Dermis microvascular lymphatic vessel endothelial cell (primary cell): ENCODE measurements around the gene DUSP10. TPM values are rescaled to one million over a fixed set of nuclear protein-coding genes. Genes with fewer than 3 reads are reported as not detected.

ENCODE experiments used
- DNase-seq, 2 donors: peaks; one replicate each; pipeline versions ENCODE4 v3.0.0 to v3.0.0-alpha.2; 2010; ENCODE audit warnings: low read depth in 2 of 2
- total RNA-seq: library from RNA; depleted of rRNA; stranded (reverse); fragments of >200 nt; gene quantifications from 2 replicates; pipeline ENCODE4 v1.2.1, GENCODE V29; 2014

Gene DUSP10
- total RNA-seq, 1 donor from 2014 or later, result 2.6 TPM

DNA sequence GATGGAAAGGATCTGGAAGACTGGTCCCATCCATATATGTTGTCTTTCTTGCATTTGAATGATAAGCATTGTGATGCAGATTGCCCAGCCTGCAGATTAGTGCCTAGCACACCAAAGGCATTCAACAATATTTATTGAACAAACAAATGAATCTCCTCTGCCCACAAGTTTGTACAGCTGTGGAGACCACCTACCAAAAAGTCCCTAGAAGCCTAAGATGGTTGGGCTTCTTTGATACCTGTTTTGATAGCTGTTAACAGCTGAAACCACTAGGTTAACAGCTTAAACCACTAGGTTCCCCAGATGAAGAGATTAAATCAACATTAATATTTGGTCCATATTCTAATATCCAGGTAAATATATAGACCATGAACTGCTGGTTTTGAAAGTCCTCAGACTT is 9.8 kb downstream of the DUSP10 start:
- DNase-seq, result no peak

DNA sequence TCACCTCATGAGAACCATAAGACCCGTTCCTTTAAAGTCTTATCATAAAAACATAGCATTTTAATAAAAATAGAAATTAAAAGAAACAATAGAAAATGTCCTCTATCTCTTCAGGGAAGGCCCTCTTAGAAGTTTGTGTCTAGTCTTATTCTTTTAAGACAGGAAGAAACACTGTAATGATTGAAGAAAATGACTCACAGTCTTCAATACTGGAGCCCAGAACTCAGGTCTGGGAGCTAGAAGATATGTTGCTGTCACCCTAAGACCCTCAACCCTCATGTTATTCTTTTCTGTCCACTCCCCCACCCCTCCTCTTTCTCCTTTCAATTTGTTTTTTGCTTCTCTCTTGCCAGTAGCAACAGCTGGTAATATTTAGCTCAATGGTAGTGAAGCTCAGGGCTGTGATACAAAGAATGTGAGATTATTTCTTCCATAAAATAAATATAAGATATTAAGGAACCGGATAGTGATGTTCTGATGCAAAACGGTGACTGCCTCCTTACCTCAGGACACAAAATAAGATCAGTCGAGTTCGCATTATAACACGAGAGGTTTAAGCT is 12.0 kb downstream of the DUSP10 start:
- no peak for DNase-seq

DNA sequence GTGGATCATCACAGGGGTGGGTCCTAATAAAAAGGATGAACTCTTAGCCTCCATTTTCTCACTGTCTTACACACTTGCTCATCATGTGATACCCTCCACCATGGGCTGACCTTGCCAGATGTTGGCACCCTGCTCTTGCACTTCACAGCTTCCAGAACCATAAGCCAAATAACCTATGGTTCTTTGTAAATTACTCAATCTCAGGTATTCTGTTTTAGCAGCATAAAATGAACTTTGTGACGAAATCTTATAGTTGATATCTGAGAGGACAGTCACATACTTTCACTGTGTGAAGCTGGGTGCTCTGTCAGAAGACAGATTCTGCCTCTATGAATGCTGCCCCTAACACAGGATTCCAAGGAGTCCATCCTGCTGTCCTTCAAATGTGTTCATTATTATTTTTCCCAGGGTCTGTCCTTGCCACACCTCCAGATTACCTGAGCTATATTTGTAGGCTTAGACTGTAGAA is 13.8 kb downstream of the DUSP10 start:
- DNase-seq, result no peak

DNA sequence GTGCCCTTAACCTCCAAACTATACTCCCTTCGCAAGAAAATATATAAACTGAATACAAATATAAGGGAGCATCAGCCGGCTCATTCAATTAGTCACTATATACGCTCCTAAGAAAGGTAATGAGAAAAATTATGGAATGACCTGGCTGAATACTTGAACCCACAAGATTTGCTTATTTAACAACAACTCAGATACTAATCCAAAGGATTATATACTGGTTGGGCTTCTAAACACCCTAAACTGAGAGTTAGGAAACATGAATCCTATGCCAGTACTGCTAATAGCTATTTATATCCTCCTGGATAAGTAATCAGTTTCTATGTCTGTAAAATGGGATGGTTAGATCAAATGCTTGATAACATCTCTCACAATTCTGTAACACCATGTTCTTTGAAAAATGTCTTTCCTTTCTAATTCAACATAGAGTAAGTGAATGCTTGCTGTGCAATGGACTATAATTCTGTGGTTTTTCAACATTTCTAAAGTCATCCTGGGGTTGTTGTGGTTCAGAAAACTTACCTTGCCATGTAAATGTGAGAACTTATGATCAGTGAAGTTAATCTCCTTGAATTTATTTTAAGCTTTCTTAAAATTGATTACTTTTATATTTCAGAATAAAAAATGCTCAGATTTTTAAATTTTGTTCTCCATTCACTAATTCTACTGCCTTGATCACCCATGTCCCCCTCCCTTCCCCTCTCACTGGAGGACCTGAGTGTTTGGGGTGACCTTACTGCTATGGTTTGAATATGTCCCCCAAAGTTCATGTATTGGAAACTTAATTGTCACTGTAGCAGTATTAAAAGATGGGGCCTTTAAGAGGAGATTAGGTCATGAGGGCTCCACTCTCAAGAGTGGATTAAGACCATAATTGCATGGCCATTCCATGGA is 14.5 kb downstream of the DUSP10 start:
- DNase-seq, result no peak

DNA sequence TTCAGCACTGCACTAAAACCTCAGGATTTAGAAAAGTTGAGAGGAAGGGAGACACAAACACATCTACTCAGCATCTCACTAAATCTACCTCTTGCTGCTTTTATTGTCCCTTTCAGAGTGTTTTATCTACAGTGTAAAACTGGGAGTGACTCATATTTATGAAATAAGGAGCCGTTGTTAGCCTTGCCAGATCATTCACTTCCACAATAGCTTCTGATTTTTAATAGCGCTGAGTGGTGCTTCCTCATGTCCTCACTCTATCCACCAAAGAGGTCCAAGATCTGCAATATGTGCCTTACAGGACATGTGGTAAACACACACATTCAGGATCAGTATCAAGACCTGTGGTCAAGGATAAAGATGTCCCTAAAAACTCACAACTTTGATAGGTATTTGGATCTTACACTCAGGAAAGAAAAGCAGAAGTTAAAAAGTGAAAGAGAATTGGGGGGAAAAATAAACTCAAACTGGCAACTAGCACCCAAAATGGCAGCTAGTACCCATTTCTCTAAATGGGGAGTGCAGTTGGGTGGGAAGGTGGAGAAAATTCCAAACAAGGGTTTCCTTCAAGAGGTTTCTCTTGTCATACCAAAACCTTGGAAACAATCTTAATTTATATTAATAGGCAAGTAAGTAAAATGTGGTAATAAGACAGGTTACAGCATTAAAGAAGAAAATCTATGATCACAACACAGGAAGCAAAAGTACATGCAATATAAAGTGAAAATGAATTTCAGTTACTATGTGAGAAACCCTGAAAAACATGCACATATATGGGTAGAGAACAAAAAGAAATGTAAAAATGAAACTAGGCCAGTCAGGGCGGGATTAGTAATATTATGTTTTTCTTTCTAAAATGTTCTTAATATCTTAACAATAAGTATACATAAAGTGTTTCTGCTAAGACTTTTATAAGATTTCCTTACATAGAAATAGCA is 15.9 kb downstream of the DUSP10 start:
- no peak for DNase-seq

DNA sequence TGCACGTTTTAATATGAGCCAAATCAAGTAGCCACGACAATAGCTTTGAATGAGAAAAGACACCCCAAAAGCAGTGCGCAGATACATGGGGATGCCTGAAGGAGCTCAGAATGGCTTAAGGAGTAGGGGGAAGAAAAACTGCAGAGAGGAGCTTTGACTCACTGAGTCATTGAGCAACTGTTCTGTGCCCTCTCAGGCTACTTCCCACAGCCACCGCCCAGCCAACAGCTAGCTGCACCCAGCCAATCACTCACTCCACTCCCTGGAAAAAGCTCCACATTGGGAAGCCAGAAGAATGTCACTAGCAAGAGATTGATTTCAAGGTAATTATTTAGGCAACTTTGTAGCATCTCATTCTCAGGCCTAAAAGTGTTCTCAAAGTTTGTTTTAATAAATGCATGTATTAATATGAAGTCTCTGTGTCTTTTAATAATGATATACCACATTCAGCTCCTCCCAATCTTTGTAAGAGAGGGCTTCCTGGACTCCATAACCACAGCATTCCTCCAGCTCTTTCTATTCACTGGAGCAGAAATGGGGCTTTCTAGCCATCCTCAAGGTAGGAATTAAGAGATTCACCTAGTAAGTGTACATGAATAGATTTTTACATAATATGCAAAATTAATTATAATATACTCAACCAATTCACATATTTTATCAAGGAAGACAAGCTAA is 16.8 kb downstream of the DUSP10 start:
- no peak for DNase-seq

DNA sequence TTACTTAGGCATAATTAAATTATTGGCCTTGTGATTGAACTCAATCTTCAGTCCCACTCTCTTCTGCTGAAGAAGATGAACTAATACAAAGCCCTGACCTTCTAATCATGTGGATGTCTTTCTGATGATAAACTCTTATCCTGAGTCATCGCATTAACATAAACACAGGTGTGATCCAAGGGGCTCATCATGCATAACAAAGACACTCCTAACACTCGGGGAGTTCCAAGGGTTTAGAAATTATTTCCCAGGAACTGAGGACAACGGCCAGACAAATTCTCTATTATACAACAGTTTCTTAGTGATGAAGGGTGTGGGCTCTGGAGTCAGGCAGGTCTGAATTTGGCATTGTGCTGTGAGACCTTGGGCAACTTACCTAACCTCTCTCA is 18.0 kb downstream of the DUSP10 start:
- DNase-seq, result no peak

DNA sequence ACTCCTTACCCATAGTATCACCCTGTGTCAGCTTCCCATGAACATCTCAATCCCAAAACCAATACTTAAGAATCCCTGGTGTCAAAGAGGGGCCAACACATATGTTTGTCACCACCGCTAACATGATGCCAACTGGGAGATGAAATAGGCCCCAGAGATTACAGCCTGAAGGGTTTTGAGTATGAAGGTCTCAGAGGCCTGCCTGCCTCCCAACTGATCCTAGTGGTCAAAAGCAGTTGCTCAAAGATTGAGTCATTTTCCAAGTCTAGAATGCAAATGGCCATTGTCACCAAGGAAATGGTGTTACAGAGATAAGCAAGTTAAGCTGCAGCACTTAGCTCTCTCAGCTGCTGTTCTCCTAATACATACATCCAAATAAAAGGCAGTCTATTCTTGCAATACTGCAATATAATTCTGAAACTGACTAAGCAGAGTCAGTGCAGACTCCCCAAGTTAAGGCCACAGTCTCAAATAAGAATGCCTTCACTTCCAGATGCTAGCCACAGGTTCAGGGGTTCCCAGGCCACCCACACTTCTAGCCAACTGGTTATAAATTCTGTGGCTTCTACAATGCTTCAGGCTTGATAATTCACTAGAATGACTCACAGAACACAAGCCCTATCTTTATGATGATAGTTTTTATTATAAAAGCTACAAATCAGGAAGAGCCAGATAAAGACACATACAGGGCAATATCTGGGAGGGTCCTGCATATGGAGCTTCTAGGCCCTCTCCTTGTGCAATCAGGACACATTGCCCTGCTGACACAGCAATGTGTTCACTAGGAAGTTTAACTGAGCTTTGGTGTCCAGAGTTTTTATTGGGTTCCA is 18.7 kb downstream of the DUSP10 start:
- DNase-seq, result no peak

DNA sequence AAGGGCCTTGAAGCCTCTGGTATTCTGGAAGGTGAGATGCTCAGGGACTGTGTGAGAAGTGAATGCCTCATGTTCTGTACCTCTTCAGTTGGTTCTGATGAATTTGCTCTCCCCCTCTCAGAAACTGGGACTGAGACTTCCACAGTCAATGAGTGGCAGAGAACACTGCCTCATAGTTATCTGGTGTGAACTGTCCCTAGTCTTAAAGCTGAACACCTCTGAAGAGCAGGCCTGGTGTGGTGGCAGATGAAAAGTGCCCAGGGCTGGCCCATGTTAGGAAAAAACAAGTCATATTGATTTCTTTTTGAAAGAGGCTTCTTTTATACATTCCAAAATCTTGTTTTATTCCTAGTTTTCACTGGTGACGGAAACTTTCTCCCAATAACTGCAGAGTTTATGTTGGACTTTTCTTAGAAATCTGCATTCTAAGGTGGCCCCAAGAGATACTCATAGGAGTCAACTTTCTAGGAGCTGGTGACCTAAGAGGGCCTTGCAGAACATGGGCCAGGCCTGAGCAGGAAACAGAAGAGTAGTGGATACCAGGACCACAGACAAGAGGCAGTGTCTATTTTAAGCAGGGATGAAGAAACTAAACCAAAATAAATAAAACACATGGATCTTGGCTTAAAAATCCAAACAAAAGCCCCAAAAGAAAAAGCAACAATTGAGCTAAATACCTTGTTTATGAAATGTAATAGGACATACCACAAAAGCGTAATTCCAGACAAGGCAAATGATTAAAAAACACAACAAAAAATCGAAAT is 19.5 kb downstream of the DUSP10 start:
- DNase-seq, result no peak

DNA sequence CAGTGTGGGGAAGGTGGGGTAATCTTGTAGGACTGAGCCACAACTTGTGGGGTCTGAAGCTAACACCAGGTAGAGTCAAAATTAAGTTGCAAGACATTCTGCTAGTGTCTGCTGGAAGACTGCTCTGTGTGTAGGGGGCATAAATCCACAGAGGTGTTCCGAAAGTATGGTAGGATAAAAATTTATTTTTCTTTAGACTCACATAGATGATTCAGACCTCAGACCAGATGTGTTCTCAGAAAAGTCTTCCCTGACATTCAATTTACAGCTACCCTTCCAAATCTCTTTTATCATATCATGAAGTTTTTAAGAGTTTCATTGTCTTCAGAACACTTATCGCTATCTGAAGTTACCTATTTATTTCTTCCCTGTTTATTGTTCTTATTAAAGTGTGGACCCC is 21.3 kb downstream of the DUSP10 start:
- DNase-seq, result no peak

DNA sequence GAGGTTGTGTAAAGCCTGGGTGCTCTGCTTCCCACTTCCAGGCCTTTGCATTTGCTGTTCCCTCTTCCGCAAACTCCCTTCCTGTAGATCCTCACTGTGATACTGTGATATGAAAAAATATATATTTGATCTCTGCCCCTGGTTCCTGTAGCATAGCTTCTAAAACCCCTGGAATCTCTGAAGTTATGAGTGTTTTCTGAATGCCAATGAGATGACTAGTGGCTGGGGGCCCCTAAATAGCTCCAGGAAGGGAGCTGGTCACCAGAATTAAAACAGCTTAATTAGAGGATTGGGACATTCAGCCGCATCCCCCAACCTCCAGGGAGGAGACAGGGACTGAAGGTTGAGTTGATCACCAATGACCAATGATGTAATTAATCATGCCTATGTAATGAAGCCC is 21.9 kb downstream of the DUSP10 start:
- no peak for DNase-seq

DNA sequence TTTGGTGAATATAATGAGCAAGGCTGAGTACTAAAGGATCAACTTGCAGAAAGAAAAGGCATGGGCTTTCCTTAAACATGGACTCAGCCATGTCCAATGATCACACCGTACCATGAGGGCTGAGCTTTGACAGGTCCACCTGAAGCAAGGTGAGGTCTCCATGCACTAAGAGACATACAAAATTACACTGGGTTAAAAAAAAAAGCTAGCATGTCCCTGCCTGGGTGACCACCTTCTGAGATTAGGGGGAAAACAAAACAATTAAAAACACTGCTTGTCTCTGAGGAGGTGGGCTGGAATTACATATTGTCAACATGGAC is 22.7 kb downstream of the DUSP10 start:
- DNase-seq, result no peak

DNA sequence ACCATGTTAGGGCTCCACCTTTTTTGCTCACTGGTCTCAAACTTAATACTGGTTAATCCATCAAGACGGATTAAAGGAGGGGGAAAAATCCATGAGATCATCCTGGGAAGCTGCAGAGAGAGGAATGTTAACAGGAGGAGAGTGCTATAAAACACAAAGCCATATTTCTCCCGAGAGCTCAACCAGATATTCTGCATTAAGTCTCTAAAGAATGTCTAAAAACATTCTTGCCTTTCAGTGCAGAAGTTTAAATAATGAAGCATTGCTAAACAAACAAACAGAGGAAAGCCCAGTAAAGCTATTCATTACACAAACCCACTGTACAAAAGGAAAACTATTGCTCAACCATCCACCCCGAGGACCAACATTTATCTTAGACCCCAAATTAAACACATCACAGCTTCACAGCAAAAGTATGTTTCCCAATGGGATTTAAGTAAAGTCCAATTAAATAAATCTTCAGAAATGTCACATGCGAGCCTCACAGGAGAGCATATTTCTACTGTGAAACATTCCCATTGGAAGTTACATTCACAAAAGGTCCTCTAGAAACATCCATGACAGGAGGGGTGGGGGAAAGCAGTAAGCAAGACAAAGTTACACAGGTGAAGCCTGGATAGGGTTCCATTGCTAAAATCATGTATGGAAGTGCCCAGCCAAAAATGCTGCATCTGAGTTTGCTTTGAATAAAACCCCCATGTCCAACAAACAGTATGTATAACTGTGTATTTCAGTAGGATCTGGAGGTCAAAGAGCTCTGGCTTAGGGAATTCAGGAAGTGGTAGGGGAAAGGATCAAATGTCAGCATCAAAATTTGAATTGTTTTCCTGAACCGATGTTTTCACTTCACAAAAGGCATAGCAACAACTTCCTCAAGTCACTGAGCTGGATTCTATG is 23.3 kb downstream of the DUSP10 start:
- DNase-seq, result no peak

DNA sequence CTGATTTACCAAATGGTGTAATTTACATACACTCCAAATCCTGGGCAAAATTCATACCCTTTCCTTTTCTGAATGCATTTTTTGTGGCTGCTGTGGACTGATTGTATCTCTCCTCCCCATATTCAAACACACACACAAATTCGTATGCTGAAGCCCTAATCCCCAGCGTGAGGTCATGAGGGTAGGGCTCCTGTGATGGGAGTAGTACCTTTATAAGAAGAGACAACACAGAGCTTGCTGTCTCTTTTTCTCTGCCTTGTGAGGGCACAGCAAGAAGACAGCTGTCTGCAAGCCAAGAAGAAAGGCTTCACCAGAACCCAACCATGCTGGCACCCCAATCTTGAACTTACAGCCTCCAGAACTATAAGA is 24.4 kb downstream of the DUSP10 start:
- no peak for DNase-seq

DNA sequence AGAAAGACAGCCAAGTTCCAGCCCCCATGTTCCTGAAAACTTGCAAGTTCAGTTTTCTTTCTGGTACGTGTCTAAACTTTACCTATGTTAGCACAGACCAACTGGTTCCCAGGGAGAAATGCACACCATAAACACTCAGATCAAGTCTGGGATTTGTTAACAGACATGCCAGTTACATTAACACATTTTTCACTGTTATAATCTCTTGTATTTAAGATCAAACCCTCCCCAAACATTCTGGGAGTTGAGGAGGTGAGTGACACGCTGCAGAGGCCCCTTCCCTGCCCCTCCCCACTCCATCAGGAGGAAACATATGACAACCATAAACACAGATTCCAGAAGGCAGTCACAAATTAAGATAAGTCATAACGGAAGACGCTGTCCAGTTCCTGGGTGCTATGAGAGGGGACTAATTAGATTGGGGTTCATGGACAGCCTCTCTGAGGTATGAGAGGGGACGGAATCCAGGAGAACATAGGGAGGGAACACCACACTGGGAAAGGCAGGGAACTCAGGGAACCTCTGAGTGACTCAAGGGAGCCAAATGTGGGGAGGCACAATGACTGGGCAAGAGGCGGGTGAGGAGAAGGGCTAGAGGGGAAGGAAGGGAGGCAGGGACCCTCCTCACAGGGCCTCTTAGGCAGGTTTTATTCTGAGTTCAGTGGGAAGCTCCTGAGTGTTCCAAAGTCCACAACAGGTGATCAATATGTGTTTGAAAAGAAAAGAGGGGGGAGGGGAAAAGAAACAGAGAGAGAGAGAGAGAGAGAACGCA is 25.0 kb downstream of the DUSP10 start:
- DNase-seq, result no peak

DNA sequence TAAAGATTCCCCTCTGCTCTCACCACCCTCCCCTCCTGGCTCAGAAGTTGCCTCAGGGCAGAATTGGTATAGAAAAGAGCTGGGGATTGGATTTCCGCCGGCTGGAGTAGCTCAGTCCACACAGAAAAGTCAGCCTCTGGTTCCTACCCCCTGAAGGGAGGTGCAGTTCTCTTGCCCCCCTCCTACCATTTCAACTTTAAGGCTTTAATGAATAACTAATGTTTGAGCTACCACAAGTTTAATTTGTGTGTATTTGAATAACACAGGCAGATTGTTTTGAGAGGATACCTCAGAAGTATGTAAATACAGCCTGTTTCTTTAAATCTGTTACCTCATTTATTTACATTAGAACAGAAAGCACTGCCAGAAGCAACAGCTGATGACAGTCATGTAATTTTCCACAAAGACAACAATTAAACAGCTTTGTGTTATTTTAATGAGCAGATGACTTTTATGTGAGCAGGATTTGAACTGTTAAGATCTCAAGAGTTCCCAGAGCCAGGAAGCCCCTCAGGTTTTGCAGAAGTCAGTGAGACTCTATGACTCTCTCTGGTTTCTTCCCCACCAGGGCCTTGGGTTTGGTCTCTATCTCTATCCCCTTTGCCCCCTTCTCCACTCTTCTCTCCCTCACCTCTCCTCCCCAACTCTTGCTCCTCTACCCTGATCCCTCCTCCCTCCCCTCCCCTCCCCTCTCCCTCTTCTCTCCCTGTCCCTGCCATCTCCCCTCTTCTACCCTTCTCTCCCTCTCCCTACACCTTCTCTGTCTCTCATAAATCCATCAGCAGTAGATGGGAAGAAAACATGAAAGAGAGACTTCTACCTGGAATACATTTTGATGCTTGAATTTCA is 26.3 kb downstream of the DUSP10 start:
- peak; percentile 44 to 56 for DNase-seq
